Stimulated activated naive CD8-positive, alpha-beta T cell treated with anti-CD3 and anti-CD28 coated beads, Interleukin-15, Interleukin-2, amounts not matched to agents 100 ng/mL and 50 ng/mL, for 24 hours (primary cell): Measurements from ENCODE around the gene TRIM21.
"Not testable (repeated sequence)": the region's sequence is repeated elsewhere in the genome, so short reads cannot be mapped to it uniquely, and the experiment has no call there.

ENCODE experiments used
- H3K27ac Mint-ChIP-seq: one replicate; pipeline ENCODE4 v1.8.0; 2021; ENCODE audit warnings: mild to moderate bottlenecking, mixed read lengths
- H3K27me3 Mint-ChIP-seq: one replicate; pipeline ENCODE4 v1.8.0; 2021; ENCODE audit warnings: mixed read lengths
- H3K36me3 Mint-ChIP-seq: one replicate; pipeline ENCODE4 v1.8.0; 2021; ENCODE audit warnings: low read depth, mixed read lengths
- H3K4me1 Mint-ChIP-seq: one replicate; pipeline ENCODE4 v1.8.0; 2021; ENCODE audit warnings: low read depth, mixed read lengths
- H3K4me3 Mint-ChIP-seq: one replicate; pipeline ENCODE4 v1.8.0; 2021; ENCODE audit warnings: mild to moderate bottlenecking, mixed read lengths
- H3K9me3 Mint-ChIP-seq: one replicate; pipeline ENCODE4 v1.8.0; 2021; ENCODE audit warnings: mixed read lengths

TRIM21 gene

GRCh38 chr11:4368286-4368685, 25.2 kb downstream of the TRIM21 start, which contains the start of gene OR52B4:
TSS of gene OR52B4 (minus strand) at chr11:4368386. CDS start at chr11:4368295, 91 bp downstream.
- Mint-ChIP-seq H3K4me1 (no peaks in the 10 kb centered on the region), H3K27me3 (no peaks in the 10 kb centered on the region), H3K27ac (no peak within 1 kb of the TSS), H3K4me3 (no peak within 1 kb of the TSS), H3K36me3 (no peaks in the 10 kb centered on the region), H3K9me3 (no peaks in the 10 kb centered on the region)

- H3K4me3 Mint-ChIP-seq, H3K27me3 Mint-ChIP-seq, H3K27ac Mint-ChIP-seq, H3K9me3 Mint-ChIP-seq, H3K36me3 Mint-ChIP-seq, H3K4me1 Mint-ChIP-seq: not testable (repeated sequence)
Observed at GRCh38 chr11:4348142-4348541, 45.4 kb downstream of the TRIM21 start.

- not testable (repeated sequence) for H3K4me1 Mint-ChIP-seq, H3K27ac Mint-ChIP-seq, H3K9me3 Mint-ChIP-seq, H3K27me3 Mint-ChIP-seq, H3K4me3 Mint-ChIP-seq, H3K36me3 Mint-ChIP-seq
Observed at GRCh38 chr11:4345366-4345765, 48.1 kb downstream of the TRIM21 start.
